ENCODE data around the gene CDK12. TPM values are rescaled to one million over a fixed set of nuclear protein-coding genes. Genes with fewer than 3 reads are reported as not detected.

The CDK12 gene
- total RNA-seq, 1 experiment from 2014 or later = 51.2 TPM

- Histone ChIP-seq H3K9ac (ENCODE audit: low read length) (no peak overlapping the region), H3K4me2 (ENCODE audit: low read length) (no peak overlapping the region), H3K9me3 (ENCODE audit: control insufficient read depth in 1 of 2, insufficient read depth in 1 of 2, low read depth in 1 of 2, low read length in 2 of 2) (no peaks in the 10 kb centered on the region), H3K27ac (ENCODE audit: low read depth, low read length) (no peak overlapping the region), H4K20me1 (ENCODE audit: insufficient read depth) (no peaks in the 10 kb centered on the region), H3K4me3 (replicated peaks in 1 of 2; ENCODE audit: low read depth in 1 of 2, low read length in 2 of 2) (no peak overlapping the region), H3K4me1 (ENCODE audit: control insufficient read depth in 1 of 2, insufficient read depth in 2 of 2, low read length in 2 of 2) (0 out of 4 replicates have a peak, but pooled peaks cover 0 to 4% of the 10 kb centered on the region in 2 experiments), H3K27me3 (ENCODE audit: insufficient read depth, low read length) (no peaks in the 10 kb centered on the region), H2AFZ (ENCODE audit: low read depth, low read length, poor library complexity, severe bottlenecking) (no peak overlapping the region), H3K36me3 (ENCODE audit: control insufficient read depth in 1 of 2, insufficient read depth in 2 of 2, low read length in 2 of 2) (peaks cover 18 to 21% of the 10 kb centered on the region in 2 experiments; a peak in 3 of 4 replicates), H3K9me2 (ENCODE audit: insufficient read depth) (no peaks in the 10 kb centered on the region), H3K79me2 (ENCODE audit: insufficient read depth, low read length) (no peaks in the 10 kb centered on the region)
- no peak for DNase-seq (ENCODE audit: low read depth, low spot score)
- intact Hi-C loops (cut with micrococcal nuclease) = no loop called here
- BruUV-seq (replicated peaks) = no TSS peak
- ChIA-PET CTCF (no interaction called here), POLR2A (no interaction called here), RAD21 (ENCODE audit: low non-redundant PET in 1 of 2, low total read pairs in 2 of 2, uncharacterized antibody in 2 of 2, unreplicated experiment in 2 of 2) (no interaction called here)
- TF ChIP-seq CEBPB (IDR thresholded peaks at IDR 0.05; ENCODE audit: low read depth) (no peak), ZBTB33 (IDR thresholded peaks at IDR 0.05; ENCODE audit: extremely low read depth, insufficient replicate concordance, low read length) (no peak), EZH2 (IDR thresholded peaks at IDR 0.05) (no peak), EZH2phosphoT487 (IDR thresholded peaks at IDR 0.05; ENCODE audit: borderline replicate concordance) (no peak)
- TF ChIP-seq, protein P1, sequence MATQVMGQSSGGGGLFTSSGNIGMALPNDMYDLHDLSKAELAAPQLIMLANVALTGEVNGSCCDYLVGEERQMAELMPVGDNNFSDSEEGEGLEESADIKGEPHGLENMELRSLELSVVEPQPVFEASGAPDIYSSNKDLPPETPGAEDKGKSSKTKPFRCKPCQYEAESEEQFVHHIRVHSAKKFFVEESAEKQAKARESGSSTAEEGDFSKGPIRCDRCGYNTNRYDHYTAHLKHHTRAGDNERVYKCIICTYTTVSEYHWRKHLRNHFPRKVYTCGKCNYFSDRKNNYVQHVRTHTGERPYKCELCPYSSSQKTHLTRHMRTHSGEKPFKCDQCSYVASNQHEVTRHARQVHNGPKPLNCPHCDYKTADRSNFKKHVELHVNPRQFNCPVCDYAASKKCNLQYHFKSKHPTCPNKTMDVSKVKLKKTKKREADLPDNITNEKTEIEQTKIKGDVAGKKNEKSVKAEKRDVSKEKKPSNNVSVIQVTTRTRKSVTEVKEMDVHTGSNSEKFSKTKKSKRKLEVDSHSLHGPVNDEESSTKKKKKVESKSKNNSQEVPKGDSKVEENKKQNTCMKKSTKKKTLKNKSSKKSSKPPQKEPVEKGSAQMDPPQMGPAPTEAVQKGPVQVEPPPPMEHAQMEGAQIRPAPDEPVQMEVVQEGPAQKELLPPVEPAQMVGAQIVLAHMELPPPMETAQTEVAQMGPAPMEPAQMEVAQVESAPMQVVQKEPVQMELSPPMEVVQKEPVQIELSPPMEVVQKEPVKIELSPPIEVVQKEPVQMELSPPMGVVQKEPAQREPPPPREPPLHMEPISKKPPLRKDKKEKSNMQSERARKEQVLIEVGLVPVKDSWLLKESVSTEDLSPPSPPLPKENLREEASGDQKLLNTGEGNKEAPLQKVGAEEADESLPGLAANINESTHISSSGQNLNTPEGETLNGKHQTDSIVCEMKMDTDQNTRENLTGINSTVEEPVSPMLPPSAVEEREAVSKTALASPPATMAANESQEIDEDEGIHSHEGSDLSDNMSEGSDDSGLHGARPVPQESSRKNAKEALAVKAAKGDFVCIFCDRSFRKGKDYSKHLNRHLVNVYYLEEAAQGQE (IDR thresholded peaks at IDR 0.05; ENCODE audit: low read depth) = no peak
- no peak for ATAC-seq
These were observed 73.6 kb downstream of the CDK12 start for GRCh38 chr17:39534768-39535405.
